Measurements from ENCODE around the gene CBL. TPM values are rescaled to one million over a fixed set of nuclear protein-coding genes. Genes with fewer than 3 reads are reported as not detected.

CBL gene
- total RNA-seq, 1 donor from 2014 or later: 21.6 TPM

- Histone ChIP-seq H3K27ac (peak overlapping the region; percentile 98 to 99), H3K9me3 (no peaks in the 10 kb centered on the region), H3K4me1 (peaks cover 20 to 56% of the 10 kb centered on the region in 2 donors), H3K36me3 (peaks cover 52 to 56% of the 10 kb centered on the region in 2 donors), H3K4me3 (peak overlapping the region; percentile 80 to 92), H3K27me3 (no peaks in the 10 kb centered on the region)
- DNase-seq (ENCODE audit: low spot score in 2 of 2): no peak
- no peak for TF ChIP-seq CTCF (IDR thresholded peaks at IDR 0.05)
- intact Hi-C loops (cut with DNase I): loop anchor here (5.0 kb wide), 3 partner anchors 212 to 692 kb away; partner anchors contain the start of genes BCL9L and DPAGT1
Observed at GRCh38 chr11:119314726-119315125, 108.6 kb downstream of the CBL start.

GRCh38 chr11:119315131-119316015, 109.2 kb downstream of the CBL start:
- intact Hi-C loops (cut with DNase I): loop anchor here (1.0 to 5.0 kb wide), 4 partner anchors 9 to 693 kb away; partner anchors contain the start of genes BCL9L and DPAGT1
- TF ChIP-seq CTCF (IDR thresholded peaks at IDR 0.05): peak; percentile 11 to 24 (median 22)
- peak in 1 of 2 donors; percentile 82 for DNase-seq (ENCODE audit: low spot score in 2 of 2)
- Histone ChIP-seq H3K4me3 (peak overlapping the region; percentile 80 to 92), H3K9me3 (no peaks in the 10 kb centered on the region), H3K27me3 (no peaks in the 10 kb centered on the region), H3K27ac (peak overlapping the region; percentile 98 to 99), H3K4me1 (peaks cover 20 to 60% of the 10 kb centered on the region in 2 donors), H3K36me3 (peaks cover 45 to 49% of the 10 kb centered on the region in 2 donors)

GRCh38 chr11:119316016-119316728, 110.0 kb downstream of the CBL start:
- Histone ChIP-seq H3K36me3 (peaks cover 37 to 41% of the 10 kb centered on the region in 2 donors), H3K9me3 (no peaks in the 10 kb centered on the region), H3K4me3 (peak overlapping the region; percentile 80 to 92), H3K27ac (peak overlapping the region; percentile 98 to 99), H3K27me3 (no peaks in the 10 kb centered on the region), H3K4me1 (peaks cover 20 to 64% of the 10 kb centered on the region in 2 donors)
- intact Hi-C loops (cut with DNase I): loop anchor here (1.0 to 5.0 kb wide), 4 partner anchors 10 to 694 kb away; partner anchors contain the start of genes BCL9L and DPAGT1
- TF ChIP-seq CTCF (IDR thresholded peaks at IDR 0.05): no peak
- DNase-seq (ENCODE audit: low spot score in 2 of 2): peak; percentile 74 to 95

- H3K4me1 ChIP-seq: peaks cover 20 to 69% of the 10 kb centered on the region in 2 donors
- TF ChIP-seq CTCF (IDR thresholded peaks at IDR 0.05): no peak
- no peaks in the 10 kb centered on the region for H3K9me3 ChIP-seq
- H3K4me3 ChIP-seq: peak within 1 kb of the TSS; percentile 80 to 92
- peak; percentile 60 to 91 for DNase-seq (ENCODE audit: low spot score in 2 of 2)
- H3K36me3 ChIP-seq: peaks cover 29 to 33% of the 10 kb centered on the region in 2 donors
- peak within 1 kb of the TSS; percentile 98 to 99 for H3K27ac ChIP-seq
- intact Hi-C loops (cut with DNase I): loop anchor here (1.0 to 5.0 kb wide), 4 partner anchors 11 to 695 kb away; partner anchors contain the start of genes BCL9L and DPAGT1
- H3K27me3 ChIP-seq: no peaks in the 10 kb centered on the region
Observed at GRCh38 chr11:119316729-119317591, 110.8 kb downstream of the CBL start, which contains the start of gene MCAM. MCAM (minus strand) TSS chr11:119317130; CDS start chr11:119317101, 29 bp downstream.

Measured in ascending aorta (tissue), 2 donors.